Neural progenitor cell (in vitro differentiated cells): ENCODE results near the gene PPAN. TPM values are rescaled to one million over a fixed set of nuclear protein-coding genes. Genes with fewer than 3 reads are reported as not detected.

Experiments used
- DNase-seq: peaks from one replicate; pipeline ENCODE4 v3.0.0-alpha.2; 2016; ENCODE audit warnings: low spot score
- H2AFZ ChIP-seq: fragments of 200-600 bp; sonication (generic); replicated peaks from 2 replicates; pipeline ENCODE4 v1.6.1; 2016; ENCODE audit warnings: antibody characterized with exemption
- H3F3A ChIP-seq: fragments of 200-600 bp; sonication (generic); 2 replicates; pipeline ENCODE4 v1.6.1; 2016; ENCODE audit warnings: antibody characterized with exemption, low read depth
- H3K27ac ChIP-seq: fragments of 200-600 bp; sonication (generic); 2 replicates; pipeline ENCODE4 v1.5.1; 2016; ENCODE audit warnings: mild to moderate bottlenecking
- H3K27me3 ChIP-seq: fragments of 200-600 bp; sonication (generic); 2 replicates; pipeline ENCODE4 v1.6.1; 2016; ENCODE audit warnings: mild to moderate bottlenecking, moderate library complexity
- H3K36me3 ChIP-seq: fragments of 200-600 bp; sonication (generic); 2 replicates; pipeline ENCODE4 v1.5.1; 2016
- H3K4me1 ChIP-seq: fragments of 200-600 bp; sonication (generic); 2 replicates; pipeline ENCODE4 v1.6.1; 2016; ENCODE audit warnings: mixed run types
- H3K4me2 ChIP-seq: fragments of 200-600 bp; sonication (generic); 2 replicates; pipeline ENCODE4 v1.6.1; 2016
- H3K4me3 ChIP-seq: fragments of 200-600 bp; sonication (generic); 2 replicates; pipeline ENCODE4 v1.5.1; 2016
- H3K79me2 ChIP-seq: fragments of 200-600 bp; sonication (generic); 2 replicates; pipeline ENCODE4 v1.6.1; 2016; ENCODE audit warnings: low read depth
- H3K9ac ChIP-seq: fragments of 200-600 bp; sonication (generic); 2 replicates; pipeline ENCODE4 v1.6.1; 2016
- H3K9me3 ChIP-seq: fragments of 200-600 bp; sonication (generic); 2 replicates; pipeline ENCODE4 v1.5.1; 2016; ENCODE audit warnings: low read depth
- H4K20me1 ChIP-seq: fragments of 200-600 bp; sonication (generic); 2 replicates; pipeline ENCODE4 v1.6.1; 2016; ENCODE audit warnings: low read depth
- H3K27ac Mint-ChIP-seq: 3 replicates; pipeline ENCODE4 v1.8.0; 2021; ENCODE audit warnings: mixed read lengths
- H3K27me3 Mint-ChIP-seq: 2 replicates; pipeline ENCODE4 v1.8.0; 2022; ENCODE audit warnings: low read depth, mild to moderate bottlenecking, inconsistent platforms, moderate library complexity, mixed read lengths; ENCODE audit not compliant: insufficient read depth
- H3K36me3 Mint-ChIP-seq: 3 replicates; pipeline ENCODE4 v1.8.0; 2021; ENCODE audit warnings: mixed read lengths
- H3K4me1 Mint-ChIP-seq: 3 replicates; pipeline ENCODE4 v1.8.0; 2021; ENCODE audit warnings: mixed read lengths
- H3K4me3 Mint-ChIP-seq: 3 replicates; pipeline ENCODE4 v1.8.0; 2021; ENCODE audit warnings: mild to moderate bottlenecking, moderate library complexity, mixed read lengths
- H3K9me3 Mint-ChIP-seq: 3 replicates; pipeline ENCODE4 v1.8.0; 2020; ENCODE audit warnings: mixed read lengths
- CTCF ChIP-seq: fragments of 200-600 bp; sonication (generic); IDR thresholded peaks from 2 replicates; pipeline ENCODE4 v1.5.1; 2017; ENCODE audit warnings: antibody characterized with exemption, mild to moderate bottlenecking
- EZH2 ChIP-seq: fragments of 200-600 bp; sonication (generic); IDR thresholded peaks from 2 replicates; pipeline ENCODE4 v1.6.1; 2017; ENCODE audit warnings: antibody characterized with exemption, mild to moderate bottlenecking, moderate library complexity
- EZH2phosphoT487 ChIP-seq: fragments of 200-600 bp; sonication (generic); IDR thresholded peaks from 2 replicates; pipeline ENCODE4 v1.6.1; 2017; ENCODE audit warnings: antibody characterized with exemption
- total RNA-seq: library from RNA; depleted of rRNA; stranded (reverse); fragments of >200 nt; gene quantifications from 2 replicates; pipeline ENCODE4 v1.2.3, GENCODE V29; 2015; ENCODE audit warnings: low replicate concordance

Gene PPAN
- total RNA-seq, 1 donor from 2014 or later: 6.6 TPM

- no peaks in the 10 kb centered on the region for H3F3A ChIP-seq
- Mint-ChIP-seq H3K27ac (no peak overlapping the region), H3K4me3 (no peak overlapping the region), H3K4me1 (no peaks in the 10 kb centered on the region), H3K9me3 (no peaks in the 10 kb centered on the region), H3K36me3 (peaks cover 22% of the 10 kb centered on the region), H3K27me3 (peaks cover 6% of the 10 kb centered on the region)
- H3K79me2 ChIP-seq: no peaks in the 10 kb centered on the region
- H3K9me3 ChIP-seq: no peaks in the 10 kb centered on the region
- H3K4me2 ChIP-seq: no peak overlapping the region
- no peak overlapping the region for H2AFZ ChIP-seq
- no peak overlapping the region for H3K27ac ChIP-seq
- TF ChIP-seq EZH2phosphoT487: no peak
- no peaks in the 10 kb centered on the region for H3K27me3 ChIP-seq
- H3K4me1 ChIP-seq: no peaks in the 10 kb centered on the region
- no peak overlapping the region for H3K9ac ChIP-seq
- no peaks in the 10 kb centered on the region for H4K20me1 ChIP-seq
- H3K4me3 ChIP-seq: no peak overlapping the region
- no peak for DNase-seq
- H3K36me3 ChIP-seq: no peaks in the 10 kb centered on the region
Observed at GRCh38 chr19:10141479-10141878, 35.3 kb downstream of the PPAN start.

GRCh38 chr19:10141973-10142372 is 35.8 kb downstream of the PPAN start:
- Mint-ChIP-seq H3K4me1 (no peaks in the 10 kb centered on the region), H3K9me3 (no peaks in the 10 kb centered on the region), H3K4me3 (no peak overlapping the region), H3K27ac (no peak overlapping the region), H3K27me3 (peaks cover 6% of the 10 kb centered on the region), H3K36me3 (peaks cover 24% of the 10 kb centered on the region)
- no peaks in the 10 kb centered on the region for H4K20me1 ChIP-seq
- H3K79me2 ChIP-seq: no peaks in the 10 kb centered on the region
- H3K36me3 ChIP-seq: no peaks in the 10 kb centered on the region
- H2AFZ ChIP-seq: no peak overlapping the region
- H3K27ac ChIP-seq: no peak overlapping the region
- H3K4me2 ChIP-seq: no peak overlapping the region
- no peak overlapping the region for H3K9ac ChIP-seq
- TF ChIP-seq EZH2phosphoT487 (no peak), CTCF (no peak), EZH2 (no peak)
- no peaks in the 10 kb centered on the region for H3F3A ChIP-seq
- H3K9me3 ChIP-seq: no peaks in the 10 kb centered on the region
- H3K27me3 ChIP-seq: no peaks in the 10 kb centered on the region
- H3K4me1 ChIP-seq: no peaks in the 10 kb centered on the region
- DNase-seq: no peak
- no peak overlapping the region for H3K4me3 ChIP-seq

- H3K4me1 Mint-ChIP-seq: no peaks in the 10 kb centered on the region
- no peak overlapping the region for H2AFZ ChIP-seq
Observed at GRCh38 chr19:10142701-10143375, 36.7 kb downstream of the PPAN start.

More at GRCh38 chr19:10142701-10143375, 36.7 kb downstream of the PPAN start:
- H4K20me1 ChIP-seq: no peaks in the 10 kb centered on the region
- H3K4me3 Mint-ChIP-seq: no peak overlapping the region
- H3K4me1 ChIP-seq: no peaks in the 10 kb centered on the region
- no peak for DNase-seq
- H3K4me2 ChIP-seq: no peak overlapping the region
- H3K27me3 ChIP-seq: no peaks in the 10 kb centered on the region
- H3F3A ChIP-seq: no peaks in the 10 kb centered on the region
- no peak overlapping the region for H3K9ac ChIP-seq
- H3K9me3 ChIP-seq: no peaks in the 10 kb centered on the region
- H3K4me3 ChIP-seq: no peak overlapping the region
- H3K27me3 Mint-ChIP-seq: peaks cover 6% of the 10 kb centered on the region
- TF ChIP-seq CTCF (no peak), EZH2 (no peak), EZH2phosphoT487 (no peak)
- peaks cover 24% of the 10 kb centered on the region for H3K36me3 Mint-ChIP-seq
- no peaks in the 10 kb centered on the region for H3K79me2 ChIP-seq
- H3K27ac Mint-ChIP-seq: no peak overlapping the region
- H3K9me3 Mint-ChIP-seq: no peaks in the 10 kb centered on the region
- H3K27ac ChIP-seq: no peak overlapping the region
- no peaks in the 10 kb centered on the region for H3K36me3 ChIP-seq
